Activated CD8-positive, alpha-beta T cell treated with anti-CD3 and anti-CD28 coated beads, Interleukin-2, amount 10 ng/mL, durations not matched to agents 7 days and 5 days (primary cell): ENCODE results near the gene THSD7B. TPM values are rescaled to one million over a fixed set of nuclear protein-coding genes. Genes with fewer than 3 reads are reported as not detected.

Source experiments
- ATAC-seq: fragments of 150-1000 bp; cut with Tn5 transposase; one replicate; pipeline ENCODE4 v1.10.0; 2021; ENCODE audit warnings: moderate library complexity
- CTCF ChIA-PET: fragments of 350-600 bp; sonication (Branson Sonifier 250); formaldehyde crosslinking; loops from one replicate; lab custom pipeline; 2021; ENCODE audit warnings: antibody characterized with exemption; lab: Charles Lee
- POLR2A ChIA-PET: fragments of 350-600 bp; sonication (Branson Sonifier 250); formaldehyde crosslinking; loops from one replicate; lab custom pipeline; 2021; ENCODE audit warnings: antibody characterized with exemption; lab: Charles Lee
- DNase-seq: peaks from one replicate; pipeline ENCODE4 v3.0.0-alpha.2; 2020
- H3K27ac Mint-ChIP-seq: one replicate; pipeline ENCODE4 v1.8.0; 2021; ENCODE audit warnings: mild to moderate bottlenecking, mixed read lengths
- H3K27me3 Mint-ChIP-seq: one replicate; pipeline ENCODE4 v1.8.0; 2021; ENCODE audit warnings: low read depth, mixed read lengths
- H3K36me3 Mint-ChIP-seq: one replicate; pipeline ENCODE4 v1.8.0; 2021; ENCODE audit warnings: low read depth, mixed read lengths
- H3K4me1 Mint-ChIP-seq: one replicate; pipeline ENCODE4 v1.8.0; 2021; ENCODE audit warnings: low read depth, mixed read lengths
- H3K4me3 Mint-ChIP-seq: one replicate; pipeline ENCODE4 v1.8.0; 2021; ENCODE audit warnings: mild to moderate bottlenecking, mixed read lengths
- H3K9me3 Mint-ChIP-seq: one replicate; pipeline ENCODE4 v1.8.0; 2022; ENCODE audit warnings: mixed read lengths; ENCODE audit not compliant: insufficient read depth
- total RNA-seq, 2 experiments: library from RNA; stranded (reverse); gene quantifications; one replicate each; pipeline ENCODE4 v1.2.3, GENCODE V29; 2021

THSD7B gene
- total RNA-seq, 2 experiments from 2014 or later, result not detected

- Mint-ChIP-seq H3K36me3 (no peaks in the 10 kb centered on the region), H3K27me3 (no peaks in the 10 kb centered on the region), H3K9me3 (no peaks in the 10 kb centered on the region), H3K4me3 (no peak overlapping the region), H3K27ac (no peak overlapping the region), H3K4me1 (no peaks in the 10 kb centered on the region)
- DNase-seq (no peak), ATAC-seq (no peak)
- ChIA-PET CTCF (no interaction called here), POLR2A (no interaction called here)
Observed at GRCh38 chr2:137383391-137383790, 618.0 kb downstream of the THSD7B start.

DNA sequence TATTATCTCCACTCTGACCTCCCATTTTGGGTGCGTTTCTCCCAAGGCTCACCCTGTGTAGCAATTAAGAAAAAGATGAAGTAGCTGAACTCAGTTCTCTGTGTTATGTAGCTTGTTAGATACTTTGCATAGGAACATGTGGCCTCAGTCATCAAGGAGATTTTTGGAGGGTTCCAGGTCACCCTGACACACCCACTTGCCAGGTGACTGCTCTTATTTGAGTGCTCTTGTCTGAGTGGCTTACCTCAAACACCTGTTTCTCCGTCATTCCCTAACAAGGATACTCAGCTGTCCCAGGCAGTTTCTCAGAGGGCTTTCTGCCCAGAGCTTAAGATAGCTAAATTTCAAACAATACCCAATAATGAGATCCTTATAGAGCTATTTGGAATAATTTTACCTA lies 621.7 kb downstream of the THSD7B start:
- Mint-ChIP-seq H3K4me3 (no peak overlapping the region), H3K27ac (no peak overlapping the region), H3K4me1 (no peaks in the 10 kb centered on the region), H3K9me3 (no peaks in the 10 kb centered on the region), H3K27me3 (no peaks in the 10 kb centered on the region), H3K36me3 (no peaks in the 10 kb centered on the region)
- ChIA-PET CTCF (no interaction called here), POLR2A (no interaction called here)
- ATAC-seq, result no peak
- no peak for DNase-seq

GRCh38 chr2:137405496-137405895 lies 640.2 kb downstream of the THSD7B start:
- ChIA-PET POLR2A (no interaction called here), CTCF (no interaction called here)
- H3K4me1 Mint-ChIP-seq, result no peaks in the 10 kb centered on the region
- no peaks in the 10 kb centered on the region for H3K9me3 Mint-ChIP-seq
- no peak for DNase-seq
- H3K4me3 Mint-ChIP-seq, result no peak overlapping the region
- ATAC-seq, result no peak
- H3K36me3 Mint-ChIP-seq, result no peaks in the 10 kb centered on the region
- H3K27me3 Mint-ChIP-seq, result no peaks in the 10 kb centered on the region
- no peak overlapping the region for H3K27ac Mint-ChIP-seq

- H3K9me3 Mint-ChIP-seq, result no peaks in the 10 kb centered on the region
- POLR2A ChIA-PET, result no interaction called here
- no peak overlapping the region for H3K4me3 Mint-ChIP-seq
- ATAC-seq (no peak), DNase-seq (no peak)
- no peaks in the 10 kb centered on the region for H3K36me3 Mint-ChIP-seq
- CTCF ChIA-PET, result no interaction called here
- no peaks in the 10 kb centered on the region for H3K27me3 Mint-ChIP-seq
- H3K4me1 Mint-ChIP-seq, result no peaks in the 10 kb centered on the region
- H3K27ac Mint-ChIP-seq, result no peak overlapping the region
Observed at GRCh38 chr2:137411585-137411984, 646.2 kb downstream of the THSD7B start.

GRCh38 chr2:137420744-137421143 lies 655.4 kb downstream of the THSD7B start:
- Mint-ChIP-seq H3K36me3 (no peaks in the 10 kb centered on the region), H3K27ac (no peak overlapping the region), H3K27me3 (no peaks in the 10 kb centered on the region), H3K9me3 (no peaks in the 10 kb centered on the region), H3K4me3 (no peak overlapping the region), H3K4me1 (no peaks in the 10 kb centered on the region)
- ChIA-PET CTCF (no interaction called here), POLR2A (no interaction called here)
- DNase-seq (no peak), ATAC-seq (no peak)

- POLR2A ChIA-PET, result no interaction called here
- Mint-ChIP-seq H3K4me1 (no peaks in the 10 kb centered on the region), H3K36me3 (no peaks in the 10 kb centered on the region), H3K27ac (no peak overlapping the region), H3K4me3 (no peak overlapping the region), H3K9me3 (no peaks in the 10 kb centered on the region), H3K27me3 (no peaks in the 10 kb centered on the region)
- DNase-seq (no peak), ATAC-seq (no peak)
- CTCF ChIA-PET, result no interaction called here
Observed at GRCh38 chr2:137435162-137435561, 669.8 kb downstream of the THSD7B start.

DNA sequence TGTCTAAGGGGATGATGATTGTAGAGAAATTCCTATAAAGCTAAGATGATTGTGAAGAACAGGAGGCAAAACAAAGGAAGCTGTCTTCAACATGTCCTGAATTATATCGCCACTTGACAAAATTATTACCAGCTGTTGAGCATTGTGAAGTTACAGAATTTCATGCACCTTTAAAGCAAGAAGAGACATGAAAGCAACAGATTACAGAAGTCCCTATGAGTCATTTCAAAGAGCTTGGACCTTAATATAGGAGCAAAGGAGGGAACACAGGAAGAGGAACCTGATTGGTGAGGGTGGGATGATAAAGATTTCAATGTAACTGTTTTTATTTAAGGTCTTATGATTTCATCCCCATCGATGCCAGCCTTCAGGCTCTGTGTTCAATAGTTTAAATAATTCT lies 672.0 kb downstream of the THSD7B start:
- H3K27ac Mint-ChIP-seq, result no peak overlapping the region
- CTCF ChIA-PET, result no interaction called here
- no peaks in the 10 kb centered on the region for H3K9me3 Mint-ChIP-seq
- no peak overlapping the region for H3K4me3 Mint-ChIP-seq
- H3K4me1 Mint-ChIP-seq, result no peaks in the 10 kb centered on the region
- no peaks in the 10 kb centered on the region for H3K36me3 Mint-ChIP-seq
- no peak for DNase-seq
- POLR2A ChIA-PET, result no interaction called here
- H3K27me3 Mint-ChIP-seq, result no peaks in the 10 kb centered on the region
- no peak for ATAC-seq

- Mint-ChIP-seq H3K9me3 (peaks cover 5% of the 10 kb centered on the region), H3K4me3 (no peak overlapping the region), H3K4me1 (no peaks in the 10 kb centered on the region), H3K27me3 (no peaks in the 10 kb centered on the region), H3K27ac (no peak overlapping the region), H3K36me3 (no peaks in the 10 kb centered on the region)
- DNase-seq (no peak), ATAC-seq (no peak)
- POLR2A ChIA-PET, result no interaction called here
- CTCF ChIA-PET, result no interaction called here
Observed at GRCh38 chr2:137444970-137445369, 679.6 kb downstream of the THSD7B start.

GRCh38 chr2:137449454-137449853 lies 684.1 kb downstream of the THSD7B start:
- ATAC-seq, result no peak
- no peaks in the 10 kb centered on the region for H3K36me3 Mint-ChIP-seq
- H3K4me3 Mint-ChIP-seq, result no peak overlapping the region
- POLR2A ChIA-PET, result no interaction called here
- peaks cover 5% of the 10 kb centered on the region for H3K9me3 Mint-ChIP-seq
- H3K4me1 Mint-ChIP-seq, result no peaks in the 10 kb centered on the region
- no peaks in the 10 kb centered on the region for H3K27me3 Mint-ChIP-seq
- CTCF ChIA-PET, result no interaction called here
- no peak overlapping the region for H3K27ac Mint-ChIP-seq
- DNase-seq, result no peak

GRCh38 chr2:137454886-137455285 lies 689.5 kb downstream of the THSD7B start:
- CTCF ChIA-PET, result no interaction called here
- DNase-seq (no peak), ATAC-seq (no peak)
- POLR2A ChIA-PET, result no interaction called here
- Mint-ChIP-seq H3K4me3 (no peak overlapping the region), H3K36me3 (no peaks in the 10 kb centered on the region), H3K4me1 (no peaks in the 10 kb centered on the region), H3K9me3 (peaks cover 3% of the 10 kb centered on the region), H3K27me3 (no peaks in the 10 kb centered on the region), H3K27ac (no peak overlapping the region)

DNA sequence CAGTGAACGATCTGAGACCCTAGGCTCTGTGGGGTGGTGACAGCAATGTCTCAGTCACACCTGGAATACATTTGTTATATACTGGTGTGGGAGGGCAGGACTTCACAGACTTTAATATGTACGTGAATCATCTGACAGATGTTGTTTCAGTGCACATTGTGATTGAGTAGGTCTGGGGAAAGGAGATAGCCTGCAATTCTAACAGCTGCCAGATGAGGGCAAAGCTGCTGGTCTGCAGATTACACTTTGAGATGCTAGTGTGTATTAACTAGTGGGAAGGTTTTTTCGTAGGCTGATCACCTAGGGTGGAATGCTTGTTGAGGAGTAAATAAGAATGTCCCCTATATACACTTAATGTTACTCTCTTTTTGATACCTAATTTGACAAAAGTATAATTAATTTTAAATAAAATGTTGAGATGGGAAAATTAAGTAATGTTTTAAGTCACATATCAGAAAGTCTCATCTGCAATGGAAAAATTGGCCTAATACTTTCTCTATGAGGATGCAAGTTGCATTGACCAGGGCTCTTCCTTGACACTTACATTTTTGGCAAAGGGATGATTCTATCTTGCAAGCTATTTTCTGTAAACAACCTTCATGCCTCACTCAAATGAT lies 702.0 kb downstream of the THSD7B start:
- H3K4me1 Mint-ChIP-seq, result no peaks in the 10 kb centered on the region
- H3K27ac Mint-ChIP-seq, result no peak overlapping the region
- H3K36me3 Mint-ChIP-seq, result no peaks in the 10 kb centered on the region
- H3K4me3 Mint-ChIP-seq, result no peak overlapping the region
- ATAC-seq (no peak), DNase-seq (peak; percentile 27)
- CTCF ChIA-PET, result interaction anchor here (1.0 kb wide), 1 partner anchor 370 kb away, joined by 4 read pairs; no protein-coding TSS in a partner anchor
- POLR2A ChIA-PET, result no interaction called here
- H3K9me3 Mint-ChIP-seq, result no peaks in the 10 kb centered on the region
- H3K27me3 Mint-ChIP-seq, result no peaks in the 10 kb centered on the region

- no peak for DNase-seq
- POLR2A ChIA-PET, result no interaction called here
- no peaks in the 10 kb centered on the region for H3K9me3 Mint-ChIP-seq
Observed at GRCh38 chr2:137493261-137493660, 727.9 kb downstream of the THSD7B start.

GRCh38 chr2:137500599-137500998 lies 735.3 kb downstream of the THSD7B start:
- POLR2A ChIA-PET, result no interaction called here
- H3K4me1 Mint-ChIP-seq, result no peaks in the 10 kb centered on the region
- no peak overlapping the region for H3K4me3 Mint-ChIP-seq
- no peaks in the 10 kb centered on the region for H3K9me3 Mint-ChIP-seq
- no peak for ATAC-seq
- CTCF ChIA-PET, result no interaction called here
- no peak for DNase-seq
- H3K27me3 Mint-ChIP-seq, result no peaks in the 10 kb centered on the region
- no peaks in the 10 kb centered on the region for H3K36me3 Mint-ChIP-seq
- no peak overlapping the region for H3K27ac Mint-ChIP-seq

More at GRCh38 chr2:137493261-137493660, 727.9 kb downstream of the THSD7B start:
- Mint-ChIP-seq H3K4me1 (no peaks in the 10 kb centered on the region), H3K36me3 (no peaks in the 10 kb centered on the region), H3K27ac (no peak overlapping the region), H3K4me3 (no peak overlapping the region), H3K27me3 (no peaks in the 10 kb centered on the region)
- ATAC-seq, result no peak
- CTCF ChIA-PET, result no interaction called here
